Measurements from ENCODE around the gene CEP164.

- TF ChIP-seq FOXM1 (IDR thresholded peaks at IDR 0.05; ENCODE audit: low read depth): no peak
- no peak for TF ChIP-seq NRF1 (IDR thresholded peaks at IDR 0.05; ENCODE audit: low read depth, low read length)
- TF ChIP-seq CTCF (IDR thresholded peaks at IDR 0.05): no peak
- TF ChIP-seq GATA2 (CRISPR knock-in tag; IDR thresholded peaks at IDR 0.05): no peak
- no peak for TF ChIP-seq MAX (IDR thresholded peaks at IDR 0.05; ENCODE audit: low read depth)
- TF ChIP-seq YY1 (IDR thresholded peaks at IDR 0.05; ENCODE audit: low read depth): no peak
- TF ChIP-seq EP300 (IDR thresholded peaks at IDR 0.05; ENCODE audit: borderline replicate concordance in 1 of 2, low read depth in 1 of 2, low read length in 1 of 2): no peak
- TF ChIP-seq POLR2AphosphoS5 (IDR thresholded peaks at IDR 0.05; ENCODE audit: low read depth, low read length): no peak
- no peak for TF ChIP-seq RAD21 (IDR thresholded peaks at IDR 0.05; ENCODE audit: low read length)
- TF ChIP-seq RFX5 (IDR thresholded peaks at IDR 0.05; ENCODE audit: low read length): no peak
- no peak for TF ChIP-seq USF1 (IDR thresholded peaks at IDR 0.05; ENCODE audit: borderline replicate concordance, low read depth)
- TF ChIP-seq MXI1 (IDR thresholded peaks at IDR 0.05; ENCODE audit: low read depth, low read length): no peak
- no peak for TF ChIP-seq JUND (IDR thresholded peaks at IDR 0.05)
- TF ChIP-seq TAF1 (IDR thresholded peaks at IDR 0.05; ENCODE audit: borderline replicate concordance, low read depth, low read length): no peak
These were observed 29.5 kb upstream of the CEP164 start for GRCh38 chr11:117298195-117298594.
